Retina (tissue), 1 donor: ENCODE data around the gene BICRA.
A peak's percentile ranks its signal among the peaks of the same experiment; 100 is the strongest.
"Not testable (repeated sequence)": the region's sequence is repeated elsewhere in the genome, so short reads cannot be mapped to it uniquely, and the experiment has no call there.

ENCODE experiments used
- DNase-seq: peaks from one replicate; pipeline ENCODE4 v3.0.0-alpha.2; 2016

The BICRA gene

GRCh38 chr19:47719047-47719859 is 110.3 kb downstream of the BICRA start:
- DNase-seq, result peak; percentile 73

GRCh38 chr19:47720669-47721422 is 111.9 kb downstream of the BICRA start:
- DNase-seq, result no peak

GRCh38 chr19:47723581-47723940 is 114.6 kb downstream of the BICRA start:
- no peak for DNase-seq

GRCh38 chr19:47725759-47726401 is 116.9 kb downstream of the BICRA start:
- no peak for DNase-seq

- DNase-seq, result no peak
Measured at GRCh38 chr19:47726467-47726866, 117.5 kb downstream of the BICRA start.

- not testable (repeated sequence) for DNase-seq
Measured at GRCh38 chr19:47728295-47728694, 119.4 kb downstream of the BICRA start.

GRCh38 chr19:47729468-47729798 is 120.5 kb downstream of the BICRA start:
- DNase-seq, result no peak

- no peak for DNase-seq
Measured at GRCh38 chr19:47729799-47730520, 121.0 kb downstream of the BICRA start.

GRCh38 chr19:47730521-47730889 is 121.6 kb downstream of the BICRA start:
- no peak for DNase-seq

GRCh38 chr19:47730910-47731309 is 122.0 kb downstream of the BICRA start:
- no peak for DNase-seq

- no peak for DNase-seq
Measured at GRCh38 chr19:47735131-47735530, 126.2 kb downstream of the BICRA start.

GRCh38 chr19:47740866-47741519 is 132.1 kb downstream of the BICRA start:
- no peak for DNase-seq

GRCh38 chr19:47741544-47742140 is 132.7 kb downstream of the BICRA start:
- DNase-seq, result no peak

GRCh38 chr19:47742634-47743033 is 133.7 kb downstream of the BICRA start:
- DNase-seq, result peak; percentile 18

GRCh38 chr19:47745010-47745901 is 136.3 kb downstream of the BICRA start, which contains the start of gene NOP53:
TSS of gene NOP53 (plus strand) at chr19:47745546. CDS start at chr19:47745560, 14 bp downstream.
- peak; percentile 99 for DNase-seq

- DNase-seq, result not testable (repeated sequence)
Measured at GRCh38 chr19:47746129-47746528, 137.2 kb downstream of the BICRA start.

- no peak for DNase-seq
Measured at GRCh38 chr19:47749326-47749725, 140.4 kb downstream of the BICRA start.

GRCh38 chr19:47750752-47751151 is 141.8 kb downstream of the BICRA start:
- no peak for DNase-seq

GRCh38 chr19:47752440-47753211 is 143.7 kb downstream of the BICRA start:
- no peak for DNase-seq
